ENCODE results near the gene ZNF711. TPM values are rescaled to one million over a fixed set of nuclear protein-coding genes. Genes with fewer than 3 reads are reported as not detected.
"Not testable (repeated sequence)": the region's sequence is repeated elsewhere in the genome, so short reads cannot be mapped to it uniquely, and the experiment has no call there.

The ZNF711 gene
- total RNA-seq, 3 donors from 2014 or later (not counting 1 experiment from before 2014, with no cell fraction given), result 0.75 to 1.7 (median 1.00) TPM

GRCh38 chrX:85303544-85303943 is 59.8 kb downstream of the ZNF711 start:
- Mint-ChIP-seq H3K9me3 (peaks cover 0 to 8% of the 10 kb centered on the region in 2 donors), H3K27me3 (ENCODE audit: low read depth in 2 of 2) (no peaks in the 10 kb centered on the region), H3K27ac (no peak overlapping the region), H3K36me3 (no peaks in the 10 kb centered on the region), H3K4me1 (no peaks in the 10 kb centered on the region), H3K4me3 (no peak overlapping the region)
- no peak for TF ChIP-seq CTCF (IDR thresholded peaks at IDR 0.05)
- Histone ChIP-seq H3K27ac (ENCODE audit: low read length) (no peak overlapping the region), H3K27me3 (ENCODE audit: control insufficient read depth, insufficient read depth, low read length) (no peaks in the 10 kb centered on the region), H3K9me3 (ENCODE audit: control insufficient read depth, insufficient read depth, low read length) (no peaks in the 10 kb centered on the region), H3K4me3 (ENCODE audit: low read length) (no peak overlapping the region), H3K4me1 (ENCODE audit: control insufficient read depth, insufficient read depth, low read length) (no peaks in the 10 kb centered on the region), H3K36me3 (ENCODE audit: control insufficient read depth, insufficient read depth, low read length) (no peaks in the 10 kb centered on the region)
- ATAC-seq (no peak), DNase-seq (no peak)
- no CpG with 5 or more reads among the region's 3 CpGs for WGBS (ENCODE audit: insufficient coverage)
- intact Hi-C loops (cut with micrococcal nuclease), result no loop called here

GRCh38 chrX:85309717-85310116 is 65.9 kb downstream of the ZNF711 start:
- no peaks in the 10 kb centered on the region for H3K27me3 ChIP-seq (ENCODE audit: control insufficient read depth, insufficient read depth, low read length)
- Mint-ChIP-seq H3K4me1 (no peaks in the 10 kb centered on the region), H3K4me3 (no peak overlapping the region), H3K27me3 (ENCODE audit: low read depth in 2 of 2) (no peaks in the 10 kb centered on the region), H3K9me3 (peaks cover 2 to 3% of the 10 kb centered on the region in 2 donors), H3K27ac (no peak overlapping the region), H3K36me3 (peaks cover 6% of the 10 kb centered on the region)
- ATAC-seq (no peak), DNase-seq (no peak)
- H3K36me3 ChIP-seq (ENCODE audit: control insufficient read depth, insufficient read depth, low read length), result no peaks in the 10 kb centered on the region
- intact Hi-C loops (cut with micrococcal nuclease), result no loop called here
- no peak overlapping the region for H3K4me3 ChIP-seq (ENCODE audit: low read length)
- TF ChIP-seq CTCF (IDR thresholded peaks at IDR 0.05), result no peak
- no peaks in the 10 kb centered on the region for H3K4me1 ChIP-seq (ENCODE audit: control insufficient read depth, insufficient read depth, low read length)
- no peak overlapping the region for H3K27ac ChIP-seq (ENCODE audit: low read length)
- H3K9me3 ChIP-seq (ENCODE audit: control insufficient read depth, insufficient read depth, low read length), result no peaks in the 10 kb centered on the region
- WGBS (ENCODE audit: insufficient coverage), result 60% methylated on average over 1 of the region's 2 CpGs

- intact Hi-C loops (cut with micrococcal nuclease); H3K4me1 Mint-ChIP-seq; H3K27ac ChIP-seq (ENCODE audit: low read length); H3K9me3 Mint-ChIP-seq; H3K4me1 ChIP-seq (ENCODE audit: control insufficient read depth, insufficient read depth, low read length); H3K27ac Mint-ChIP-seq; H3K9me3 ChIP-seq (ENCODE audit: control insufficient read depth, insufficient read depth, low read length); ATAC-seq; H3K27me3 Mint-ChIP-seq (ENCODE audit: low read depth in 2 of 2); H3K4me3 Mint-ChIP-seq; H3K4me3 ChIP-seq (ENCODE audit: low read length); DNase-seq; H3K27me3 ChIP-seq (ENCODE audit: control insufficient read depth, insufficient read depth, low read length); H3K36me3 Mint-ChIP-seq; H3K36me3 ChIP-seq (ENCODE audit: control insufficient read depth, insufficient read depth, low read length): not testable (repeated sequence)
- WGBS (ENCODE audit: insufficient coverage), result 93% methylated on average over 2 of the region's 2 CpGs
These were observed 67.6 kb downstream of the ZNF711 start for GRCh38 chrX:85311348-85311747.

Other genes with a start within 250 kb of the ZNF711 start
- 10 to 100 TPM in 1 of 3 donors, 1 to 10 TPM in 2; 8.8 to 12.0 (median 9.8) TPM for gene APOOL, start 240.1 kb upstream of the ZNF711 start, total RNA-seq
- gene SATL1, start 212 bp upstream of the ZNF711 start, total RNA-seq, result under 1 TPM in 1 of 3 donors, not detected in 2; 0.10 TPM
- gene POF1B, start 135.7 kb downstream of the ZNF711 start, total RNA-seq, result under 1 TPM in 1 of 3 donors, not detected in 2; 0.25 TPM